DOHH2 (cell line): ENCODE data around the gene TFF2.
A peak's percentile ranks its signal among the peaks of the same experiment; 100 is the strongest.

Experiments
- H3F3A ChIP-seq: fragments of 200-600 bp; sonication (generic), shearing (Covaris generic); 2 replicates; pipeline ENCODE4 v1.6.0; 2016; ENCODE audit warnings: antibody characterized with exemption, mild to moderate bottlenecking; ENCODE audit not compliant: control insufficient read depth, insufficient read depth
- H3K27ac ChIP-seq: fragments of 200-600 bp; sonication (generic); 2 replicates; pipeline ENCODE4 v1.5.1; 2014; ENCODE audit warnings: low read depth, mild to moderate bottlenecking, low read length, moderate library complexity
- H3K27me3 ChIP-seq: fragments of 200-600 bp; sonication (generic); 2 replicates; pipeline ENCODE4 v1.6.1; 2014; ENCODE audit warnings: mild to moderate bottlenecking, low read length, mixed read lengths; ENCODE audit not compliant: control insufficient read depth
- H3K36me3 ChIP-seq: fragments of 200-600 bp; sonication (generic); 2 replicates; pipeline ENCODE4 v1.6.1; 2014; ENCODE audit warnings: mild to moderate bottlenecking, low read length, moderate library complexity, mixed read lengths; ENCODE audit not compliant: control insufficient read depth
- H3K4me1 ChIP-seq: fragments of 200-600 bp; sonication (generic); 2 replicates; pipeline ENCODE4 v1.6.1; 2014; ENCODE audit warnings: mild to moderate bottlenecking, low read length, mixed read lengths; ENCODE audit not compliant: control insufficient read depth
- H3K4me2 ChIP-seq: fragments of 200-600 bp; sonication (generic); 2 replicates; pipeline ENCODE4 v1.6.0; 2014; ENCODE audit warnings: mild to moderate bottlenecking, low read length, moderate library complexity
- H3K4me3 ChIP-seq: fragments of 200-600 bp; sonication (generic); 2 replicates; pipeline ENCODE4 v1.5.1; 2014; ENCODE audit warnings: mild to moderate bottlenecking, low read length, mixed read lengths
- H3K79me2 ChIP-seq: fragments of 200-600 bp; sonication (generic); 2 replicates; pipeline ENCODE4 v1.6.1; 2014; ENCODE audit warnings: mild to moderate bottlenecking, low read length, mixed read lengths; ENCODE audit not compliant: control insufficient read depth
- H3K9me2 ChIP-seq: fragments of 200-600 bp; sonication (generic); replicated peaks from 2 replicates; pipeline ENCODE4 v1.6.1; 2014; ENCODE audit warnings: mild to moderate bottlenecking, low read length, mixed read lengths; ENCODE audit not compliant: control insufficient read depth
- H3K9me3 ChIP-seq: fragments of 200-600 bp; sonication (generic); 2 replicates; pipeline ENCODE4 v1.6.1; 2014; ENCODE audit warnings: antibody characterized with exemption, low read length, mixed read lengths; ENCODE audit not compliant: control insufficient read depth, insufficient read depth
- H4K20me1 ChIP-seq: fragments of 200-600 bp; sonication (generic); 2 replicates; pipeline ENCODE4 v1.6.0; 2014; ENCODE audit warnings: low read depth, mild to moderate bottlenecking, antibody characterized with exemption, low read length, moderate library complexity; ENCODE audit not compliant: control insufficient read depth, insufficient read depth
- EZH2phosphoT487 ChIP-seq: fragments of 200-600 bp; sonication (generic); IDR thresholded peaks from 2 replicates; pipeline ENCODE4 v1.6.1; 2017; ENCODE audit warnings: borderline replicate concordance, mild to moderate bottlenecking, antibody characterized with exemption, low read length, moderate library complexity, mixed read lengths
- TF ChIP-seq, protein P1 (sequence below): fragments of 200-600 bp; sonication (generic); IDR thresholded peaks from one replicate; pipeline ENCODE4 v1.5.1; 2014; ENCODE audit warnings: antibody characterized with exemption, mild to moderate bottlenecking, low read depth, low read length; ENCODE audit not compliant: poor library complexity, severe bottlenecking

The TFF2 gene

DNA sequence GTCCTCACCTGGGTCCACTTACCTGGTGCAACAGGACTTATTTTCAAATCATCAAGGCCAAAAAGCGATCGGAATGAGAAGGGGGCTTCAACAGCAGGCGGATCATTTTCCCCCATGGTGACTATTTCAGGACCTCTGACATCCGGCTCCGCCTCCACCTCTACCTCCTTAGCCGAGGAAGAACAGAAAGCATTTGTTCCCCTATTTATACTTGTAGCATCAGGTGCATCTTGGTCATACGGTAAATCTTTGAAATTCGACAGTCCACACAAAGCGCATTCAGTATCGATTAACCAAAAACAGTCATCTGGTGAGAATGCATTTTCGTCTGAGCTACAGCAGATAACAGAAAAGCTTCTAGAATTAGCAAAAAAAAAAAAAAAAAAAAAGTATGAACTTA is 44.5 kb upstream of the TFF2 start:
- Histone ChIP-seq H3K4me1 (peaks cover 28% of the 10 kb centered on the region), H3K4me2 (no peak overlapping the region), H3K27ac (no peak overlapping the region)

GRCh38 chr21:42393443-42393950 is 42.7 kb upstream of the TFF2 start:
- Histone ChIP-seq H3K4me1 (peaks cover 26% of the 10 kb centered on the region), H3K27me3 (peaks cover 54% of the 10 kb centered on the region), H3F3A (no peaks in the 10 kb centered on the region), H3K9me2 (no peaks in the 10 kb centered on the region), H3K27ac (no peak overlapping the region), H3K36me3 (no peaks in the 10 kb centered on the region), H4K20me1 (no peaks in the 10 kb centered on the region), H3K9me3 (no peaks in the 10 kb centered on the region), H3K4me3 (no peak overlapping the region), H3K4me2 (peak overlapping the region; percentile 12), H3K79me2 (no peaks in the 10 kb centered on the region)
- TF ChIP-seq, protein P1, sequence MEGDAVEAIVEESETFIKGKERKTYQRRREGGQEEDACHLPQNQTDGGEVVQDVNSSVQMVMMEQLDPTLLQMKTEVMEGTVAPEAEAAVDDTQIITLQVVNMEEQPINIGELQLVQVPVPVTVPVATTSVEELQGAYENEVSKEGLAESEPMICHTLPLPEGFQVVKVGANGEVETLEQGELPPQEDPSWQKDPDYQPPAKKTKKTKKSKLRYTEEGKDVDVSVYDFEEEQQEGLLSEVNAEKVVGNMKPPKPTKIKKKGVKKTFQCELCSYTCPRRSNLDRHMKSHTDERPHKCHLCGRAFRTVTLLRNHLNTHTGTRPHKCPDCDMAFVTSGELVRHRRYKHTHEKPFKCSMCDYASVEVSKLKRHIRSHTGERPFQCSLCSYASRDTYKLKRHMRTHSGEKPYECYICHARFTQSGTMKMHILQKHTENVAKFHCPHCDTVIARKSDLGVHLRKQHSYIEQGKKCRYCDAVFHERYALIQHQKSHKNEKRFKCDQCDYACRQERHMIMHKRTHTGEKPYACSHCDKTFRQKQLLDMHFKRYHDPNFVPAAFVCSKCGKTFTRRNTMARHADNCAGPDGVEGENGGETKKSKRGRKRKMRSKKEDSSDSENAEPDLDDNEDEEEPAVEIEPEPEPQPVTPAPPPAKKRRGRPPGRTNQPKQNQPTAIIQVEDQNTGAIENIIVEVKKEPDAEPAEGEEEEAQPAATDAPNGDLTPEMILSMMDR, result no peak
- no peak for TF ChIP-seq EZH2phosphoT487

More for the DNA sequence above, 44.5 kb upstream of the TFF2 start:
- Histone ChIP-seq H3K9me3 (no peaks in the 10 kb centered on the region), H3K36me3 (no peaks in the 10 kb centered on the region), H3K79me2 (no peaks in the 10 kb centered on the region), H3K9me2 (no peaks in the 10 kb centered on the region), H3K4me3 (no peak overlapping the region), H3K27me3 (peaks cover 48% of the 10 kb centered on the region), H3F3A (no peaks in the 10 kb centered on the region), H4K20me1 (no peaks in the 10 kb centered on the region)
- no peak for TF ChIP-seq EZH2phosphoT487
- TF ChIP-seq, protein P1, result no peak

- Histone ChIP-seq H3K36me3 (no peaks in the 10 kb centered on the region), H3K27ac (no peak overlapping the region), H3K9me3 (no peaks in the 10 kb centered on the region), H3K4me3 (no peak overlapping the region), H3K4me2 (peak overlapping the region; percentile 12), H4K20me1 (no peaks in the 10 kb centered on the region), H3K4me1 (peaks cover 26% of the 10 kb centered on the region), H3K79me2 (no peaks in the 10 kb centered on the region), H3K9me2 (no peaks in the 10 kb centered on the region), H3K27me3 (peaks cover 54% of the 10 kb centered on the region), H3F3A (no peaks in the 10 kb centered on the region)
- TF ChIP-seq EZH2phosphoT487, result no peak
- TF ChIP-seq, protein P1, result no peak
Measured at GRCh38 chr21:42392731-42393442, 42.1 kb upstream of the TFF2 start.
